Skeletal muscle tissue (tissue), 4 donors: ENCODE measurements around the gene TAS2R41. TPM values are rescaled to one million over a fixed set of nuclear protein-coding genes. Genes with fewer than 3 reads are reported as not detected.

ENCODE experiments used
- H3K27ac ChIP-seq: one replicate; pipeline ENCODE4 v1.7.0; 2013; ENCODE audit warnings: mild to moderate bottlenecking, low read depth, low read length, inconsistent platforms
- H3K27me3 ChIP-seq, 3 donors: one replicate each; pipeline ENCODE4 v1.7.0; 2013; ENCODE audit warnings: low read length in 3 of 3; ENCODE audit not compliant: control insufficient read depth in 3 of 3, insufficient read depth in 3 of 3
- H3K36me3 ChIP-seq, 3 donors: one replicate each; pipeline ENCODE4 v1.7.0; 2013; ENCODE audit warnings: low read length in 3 of 3; ENCODE audit not compliant: control insufficient read depth in 3 of 3, insufficient read depth in 3 of 3
- H3K4me1 ChIP-seq, 3 donors: one replicate each; pipeline ENCODE4 v1.7.0; 2013; ENCODE audit warnings: low read length in 3 of 3, mild to moderate bottlenecking in 3 of 3; ENCODE audit not compliant: control insufficient read depth in 3 of 3, insufficient read depth in 3 of 3
- H3K4me3 ChIP-seq, 3 donors: one replicate each; pipeline ENCODE4 v1.7.0; 2013; ENCODE audit warnings: low read length in 3 of 3
- H3K9ac ChIP-seq, 3 donors: one replicate each; pipeline ENCODE4 v1.7.0; 2013; ENCODE audit warnings: low read length in 3 of 3, mild to moderate bottlenecking in 3 of 3, moderate library complexity in 2 of 3, low read depth in 1 of 3
- H3K9me3 ChIP-seq, 3 donors: one replicate each; pipeline ENCODE4 v1.7.0; 2013; ENCODE audit warnings: low read length in 3 of 3; ENCODE audit not compliant: control insufficient read depth in 3 of 3
- total RNA-seq: library from RNA; depleted of rRNA; stranded (reverse); fragments of >200 nt; gene quantifications from one replicate; pipeline ENCODE4 v1.2.3, GENCODE V29; 2014
- donor health status: Osteomylitis.

Gene TAS2R41
- total RNA-seq, 1 donor from 2014 or later, result not detected

GRCh38 chr7:143455942-143456341 lies 21.7 kb upstream of the TAS2R41 start:
- Histone ChIP-seq H3K36me3 (no peaks in the 10 kb centered on the region), H3K4me1 (no peaks in the 10 kb centered on the region), H3K27me3 (no peaks in the 10 kb centered on the region), H3K4me3 (no peak overlapping the region), H3K9me3 (no peaks in the 10 kb centered on the region), H3K9ac (no peak overlapping the region), H3K27ac (no peak overlapping the region)

GRCh38 chr7:143456992-143457793 lies 20.5 kb upstream of the TAS2R41 start:
- Histone ChIP-seq H3K4me3 (no peak overlapping the region), H3K4me1 (no peaks in the 10 kb centered on the region), H3K9ac (no peak overlapping the region), H3K27ac (no peak overlapping the region), H3K36me3 (no peaks in the 10 kb centered on the region), H3K9me3 (no peaks in the 10 kb centered on the region), H3K27me3 (no peaks in the 10 kb centered on the region)

DNA sequence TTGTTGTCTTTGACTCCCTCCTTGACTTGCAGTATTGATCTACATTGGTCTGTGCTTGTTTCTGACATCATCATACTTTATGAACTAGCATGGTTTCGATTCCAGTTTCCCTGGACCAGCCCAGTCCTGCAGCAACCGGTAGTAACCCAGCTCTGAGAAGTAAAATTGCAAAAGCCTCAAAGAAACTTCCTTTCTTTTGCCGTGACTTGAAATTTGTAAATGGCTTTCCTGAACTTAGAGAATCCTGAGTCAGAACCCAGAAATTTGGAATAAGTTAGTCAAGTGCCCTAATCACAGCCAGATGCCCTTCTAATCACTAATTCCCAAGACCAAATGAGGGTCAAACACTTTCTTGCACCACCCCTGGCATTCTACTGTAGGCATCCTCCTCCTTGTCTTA lies 19.4 kb upstream of the TAS2R41 start:
- H3K9ac ChIP-seq, result no peak overlapping the region
- no peak overlapping the region for H3K4me3 ChIP-seq
- H3K36me3 ChIP-seq, result no peaks in the 10 kb centered on the region
- H3K27ac ChIP-seq, result no peak overlapping the region
- H3K9me3 ChIP-seq, result no peaks in the 10 kb centered on the region
- no peaks in the 10 kb centered on the region for H3K27me3 ChIP-seq
- no peaks in the 10 kb centered on the region for H3K4me1 ChIP-seq

- Histone ChIP-seq H3K36me3 (no peaks in the 10 kb centered on the region), H3K4me3 (no peak overlapping the region), H3K9me3 (no peaks in the 10 kb centered on the region), H3K4me1 (no peaks in the 10 kb centered on the region), H3K9ac (no peak overlapping the region), H3K27me3 (no peaks in the 10 kb centered on the region), H3K27ac (no peak overlapping the region)
Observed at GRCh38 chr7:143458681-143459080, 19.0 kb upstream of the TAS2R41 start.

DNA sequence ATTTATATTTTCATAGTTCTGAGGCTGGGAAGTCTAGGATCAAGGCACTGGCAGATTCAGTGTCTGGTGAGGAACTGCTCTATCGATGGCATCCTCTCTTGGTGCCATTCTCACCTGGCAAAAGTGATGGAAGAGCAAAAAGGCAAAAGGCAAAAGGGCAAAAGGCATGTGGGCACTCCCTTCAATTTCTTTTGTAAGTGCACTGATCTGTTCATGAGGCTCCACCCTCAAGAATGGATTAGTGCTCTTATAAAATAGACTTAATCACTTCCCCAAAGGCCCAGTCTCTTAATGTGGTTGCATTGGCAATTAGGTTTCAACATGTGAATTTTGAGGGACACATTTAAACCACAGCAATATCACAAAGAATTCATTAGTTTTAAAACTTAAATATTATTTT lies 18.3 kb upstream of the TAS2R41 start:
- no peaks in the 10 kb centered on the region for H3K36me3 ChIP-seq
- H3K27me3 ChIP-seq, result no peaks in the 10 kb centered on the region
- no peak overlapping the region for H3K9ac ChIP-seq
- H3K27ac ChIP-seq, result no peak overlapping the region
- no peaks in the 10 kb centered on the region for H3K9me3 ChIP-seq
- no peak overlapping the region for H3K4me3 ChIP-seq
- H3K4me1 ChIP-seq, result no peaks in the 10 kb centered on the region

- Histone ChIP-seq H3K4me3 (no peak overlapping the region), H3K9ac (no peak overlapping the region), H3K36me3 (no peaks in the 10 kb centered on the region), H3K27ac (no peak overlapping the region), H3K27me3 (no peaks in the 10 kb centered on the region), H3K9me3 (no peaks in the 10 kb centered on the region), H3K4me1 (no peaks in the 10 kb centered on the region)
Observed at GRCh38 chr7:143460271-143460979, 17.2 kb upstream of the TAS2R41 start.

GRCh38 chr7:143462045-143462444 lies 15.6 kb upstream of the TAS2R41 start:
- no peak overlapping the region for H3K4me3 ChIP-seq
- no peaks in the 10 kb centered on the region for H3K36me3 ChIP-seq
- H3K27me3 ChIP-seq, result no peaks in the 10 kb centered on the region
- H3K4me1 ChIP-seq, result no peaks in the 10 kb centered on the region
- H3K9ac ChIP-seq, result no peak overlapping the region
- H3K27ac ChIP-seq, result no peak overlapping the region
- H3K9me3 ChIP-seq, result no peaks in the 10 kb centered on the region

DNA sequence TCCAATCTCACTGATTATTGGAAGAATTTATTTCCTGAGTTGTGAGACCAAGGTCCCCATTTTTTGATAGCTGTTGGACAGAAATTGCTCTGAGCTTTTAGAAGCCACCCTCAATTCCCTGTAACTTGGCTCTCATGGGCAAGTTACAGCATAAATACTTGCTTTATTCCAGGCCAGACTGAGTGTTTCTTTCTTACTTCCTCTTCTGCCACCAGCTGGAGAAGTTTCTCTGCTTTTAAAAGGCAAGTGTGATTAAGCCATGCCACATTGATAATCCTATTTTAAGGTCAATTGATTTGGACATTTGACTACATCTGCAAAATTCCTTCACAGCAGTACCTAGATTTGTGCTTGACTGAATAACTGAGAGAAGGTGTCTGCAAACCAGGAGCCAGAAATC lies 14.1 kb upstream of the TAS2R41 start:
- Histone ChIP-seq H3K9me3 (no peaks in the 10 kb centered on the region), H3K27me3 (no peaks in the 10 kb centered on the region), H3K4me1 (no peaks in the 10 kb centered on the region), H3K36me3 (no peaks in the 10 kb centered on the region), H3K4me3 (no peak overlapping the region), H3K27ac (no peak overlapping the region), H3K9ac (no peak overlapping the region)

GRCh38 chr7:143463957-143464356 lies 13.7 kb upstream of the TAS2R41 start:
- no peak overlapping the region for H3K9ac ChIP-seq
- no peak overlapping the region for H3K27ac ChIP-seq
- no peaks in the 10 kb centered on the region for H3K36me3 ChIP-seq
- no peaks in the 10 kb centered on the region for H3K27me3 ChIP-seq
- H3K4me3 ChIP-seq, result no peak overlapping the region
- no peaks in the 10 kb centered on the region for H3K4me1 ChIP-seq
- H3K9me3 ChIP-seq, result no peaks in the 10 kb centered on the region

- Histone ChIP-seq H3K36me3 (no peaks in the 10 kb centered on the region), H3K27ac (no peak overlapping the region), H3K9ac (no peak overlapping the region), H3K9me3 (no peaks in the 10 kb centered on the region), H3K4me3 (no peak overlapping the region), H3K27me3 (no peaks in the 10 kb centered on the region), H3K4me1 (no peaks in the 10 kb centered on the region)
Observed at GRCh38 chr7:143467724-143468123, 9.9 kb upstream of the TAS2R41 start.
